GM21529 (cell line): ENCODE measurements around the gene NFE2L2.
"Not testable (repeated sequence)": the region's sequence is repeated elsewhere in the genome, so short reads cannot be mapped to it uniquely, and the experiment has no call there.

Experiments used
- ATAC-seq: cut with Tn5 transposase; IDR thresholded peaks from one replicate; pipeline ENCODE4 v1.9.1; 2021; ENCODE audit not compliant: unreplicated experiment

Gene NFE2L2

GRCh38 chr2:177258059-177258458, 6.5 kb downstream of the NFE2L2 start:
- no peak for ATAC-seq

- no peak for ATAC-seq
Observed at GRCh38 chr2:177257471-177257870, 7.1 kb downstream of the NFE2L2 start.

GRCh38 chr2:177256695-177257094, 7.8 kb downstream of the NFE2L2 start:
- ATAC-seq = no peak

GRCh38 chr2:177256026-177256425, 8.5 kb downstream of the NFE2L2 start:
- no peak for ATAC-seq

- no peak for ATAC-seq
Observed at GRCh38 chr2:177255227-177255601, 9.3 kb downstream of the NFE2L2 start.

- no peak for ATAC-seq
Observed at GRCh38 chr2:177254433-177255226, 9.9 kb downstream of the NFE2L2 start.

- ATAC-seq = no peak
Observed at GRCh38 chr2:177253704-177254103, 10.8 kb downstream of the NFE2L2 start.

- no peak for ATAC-seq
Observed at GRCh38 chr2:177252808-177253531, 11.6 kb downstream of the NFE2L2 start.

- no peak for ATAC-seq
Observed at GRCh38 chr2:177251165-177251542, 13.4 kb downstream of the NFE2L2 start.

GRCh38 chr2:177250461-177250860, 14.1 kb downstream of the NFE2L2 start:
- no peak for ATAC-seq

- no peak for ATAC-seq
Observed at GRCh38 chr2:177249038-177249437, 15.5 kb downstream of the NFE2L2 start.

- ATAC-seq = no peak
Observed at GRCh38 chr2:177247693-177248262, 16.7 kb downstream of the NFE2L2 start.

GRCh38 chr2:177246523-177247030, 17.9 kb downstream of the NFE2L2 start:
- ATAC-seq = not testable (repeated sequence)

GRCh38 chr2:177246000-177246399, 18.5 kb downstream of the NFE2L2 start:
- ATAC-seq = no peak

- no peak for ATAC-seq
Observed at GRCh38 chr2:177245010-177245422, 19.5 kb downstream of the NFE2L2 start.

- ATAC-seq = no peak
Observed at GRCh38 chr2:177244244-177244771, 20.2 kb downstream of the NFE2L2 start.

GRCh38 chr2:177243476-177243875, 21.1 kb downstream of the NFE2L2 start:
- no peak for ATAC-seq

GRCh38 chr2:177243073-177243472, 21.5 kb downstream of the NFE2L2 start:
- no peak for ATAC-seq

GRCh38 chr2:177242121-177242987, 22.2 kb downstream of the NFE2L2 start:
- ATAC-seq = no peak

GRCh38 chr2:177241711-177242120, 22.8 kb downstream of the NFE2L2 start:
- no peak for ATAC-seq
